GM21390 (cell line): ENCODE data around the gene TNK2.

Experiments used
- ATAC-seq: cut with Tn5 transposase; IDR thresholded peaks from one replicate; pipeline ENCODE4 v1.9.1; 2021; ENCODE audit not compliant: unreplicated experiment

Gene TNK2

GRCh38 chr3:195886181-195887141 lies 21.9 kb downstream of the TNK2 start:
- ATAC-seq = no peak

- no peak for ATAC-seq
These were observed 23.1 kb downstream of the TNK2 start for GRCh38 chr3:195885036-195885891.

GRCh38 chr3:195884691-195885035 lies 23.7 kb downstream of the TNK2 start:
- ATAC-seq = no peak

- no peak for ATAC-seq
These were observed 24.6 kb downstream of the TNK2 start for GRCh38 chr3:195883801-195884200.

- no peak for ATAC-seq
These were observed 25.2 kb downstream of the TNK2 start for GRCh38 chr3:195883160-195883559.

GRCh38 chr3:195882002-195882441 lies 26.3 kb downstream of the TNK2 start:
- no peak for ATAC-seq

GRCh38 chr3:195881276-195881988 lies 26.9 kb downstream of the TNK2 start:
- no peak for ATAC-seq

GRCh38 chr3:195880037-195880431 lies 28.3 kb downstream of the TNK2 start:
- ATAC-seq = no peak

GRCh38 chr3:195879416-195880036 lies 28.8 kb downstream of the TNK2 start:
- no peak for ATAC-seq

GRCh38 chr3:195878424-195879274 lies 29.7 kb downstream of the TNK2 start:
- no peak for ATAC-seq

- ATAC-seq = no peak
These were observed 30.5 kb downstream of the TNK2 start for GRCh38 chr3:195877767-195878423.

- ATAC-seq = no peak
These were observed 31.1 kb downstream of the TNK2 start for GRCh38 chr3:195877136-195877715.

- ATAC-seq = no peak
These were observed 31.9 kb downstream of the TNK2 start for GRCh38 chr3:195876297-195877064.

- ATAC-seq = no peak
These were observed 32.7 kb downstream of the TNK2 start for GRCh38 chr3:195875482-195876236.

GRCh38 chr3:195873971-195874370 lies 34.4 kb downstream of the TNK2 start:
- no peak for ATAC-seq

GRCh38 chr3:195873281-195873887 lies 35.0 kb downstream of the TNK2 start:
- no peak for ATAC-seq

- no peak for ATAC-seq
These were observed 35.6 kb downstream of the TNK2 start for GRCh38 chr3:195872800-195873199.
